ENCODE results near the gene YJEFN3. TPM values are rescaled to one million over a fixed set of nuclear protein-coding genes. Genes with fewer than 3 reads are reported as not detected.

YJEFN3 gene
- total and polyA plus RNA-seq, 4 donors = 0.75 to 60.1 (median 5.5) TPM

GRCh38 chr19:19551853-19552192, 23.1 kb downstream of the YJEFN3 start:
- H3K27me3 ChIP-seq (ENCODE audit: control insufficient read depth in 1 of 2, insufficient read depth in 2 of 2, low read length in 1 of 2) = no peaks in the 10 kb centered on the region
- intact Hi-C loops (cut with DNase I) = no loop called here
- ATAC-seq (ENCODE audit: low FRiP score) = no peak

GRCh38 chr19:19552798-19553197, 24.1 kb downstream of the YJEFN3 start:
- no peaks in the 10 kb centered on the region for H3K27me3 ChIP-seq (ENCODE audit: control insufficient read depth in 1 of 2, insufficient read depth in 2 of 2, low read length in 1 of 2)
- no peak overlapping the region for H3K27ac ChIP-seq (ENCODE audit: low read depth in 1 of 2, low read length in 2 of 2)
- no peaks in the 10 kb centered on the region for H3K4me1 ChIP-seq (ENCODE audit: control insufficient read depth in 1 of 2, insufficient read depth in 2 of 2, low read length in 2 of 2)
- intact Hi-C loops (cut with DNase I) = no loop called here
- no peak overlapping the region for H3K4me3 ChIP-seq (ENCODE audit: low read length in 2 of 2)
- no peaks in the 10 kb centered on the region for H3K36me3 ChIP-seq (ENCODE audit: control insufficient read depth in 1 of 2, insufficient read depth in 2 of 2, low read length in 1 of 2)
- DNase-seq (no peak), ATAC-seq (ENCODE audit: low FRiP score) (no peak)
- no peaks in the 10 kb centered on the region for H3K9me3 ChIP-seq (ENCODE audit: control insufficient read depth, low read length)
- WGBS, 2 donors = 56 to 63% methylated on average over 6 of the region's 6 CpGs

More at GRCh38 chr19:19551853-19552192, 23.1 kb downstream of the YJEFN3 start:
- Histone ChIP-seq H3K27ac (ENCODE audit: low read depth in 1 of 2, low read length in 2 of 2) (no peak overlapping the region), H3K36me3 (ENCODE audit: control insufficient read depth in 1 of 2, insufficient read depth in 2 of 2, low read length in 1 of 2) (no peaks in the 10 kb centered on the region), H3K4me1 (ENCODE audit: control insufficient read depth in 1 of 2, insufficient read depth in 2 of 2, low read length in 2 of 2) (no peaks in the 10 kb centered on the region), H3K4me3 (ENCODE audit: low read length in 2 of 2) (no peak overlapping the region), H3K9me3 (ENCODE audit: control insufficient read depth, low read length) (no peaks in the 10 kb centered on the region)
- WGBS, 2 donors = 78 to 79% methylated on average over 14 of the region's 14 CpGs
- DNase-seq = no peak

DNA sequence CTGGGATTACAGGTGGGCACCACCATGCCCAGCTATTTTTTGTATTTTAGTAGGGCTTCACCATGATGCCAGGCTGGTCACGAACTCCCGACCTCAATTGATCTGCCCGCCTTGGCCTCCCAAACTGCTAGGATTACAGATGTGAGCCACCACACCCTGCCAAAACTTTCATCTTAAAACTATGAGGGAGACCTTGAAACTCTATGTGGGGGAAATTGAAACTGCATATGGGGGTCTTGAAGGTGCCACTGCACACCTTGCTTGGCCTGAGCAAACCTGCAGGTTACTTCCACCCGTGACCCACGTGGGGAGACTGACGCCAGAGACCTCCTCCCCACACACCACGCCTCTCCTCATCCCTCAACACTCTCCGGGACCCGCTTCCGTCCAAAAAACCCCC, 25.0 kb downstream of the YJEFN3 start:
- ATAC-seq (ENCODE audit: low FRiP score) = no peak
- intact Hi-C loops (cut with DNase I) = no loop called here
- WGBS, 2 donors = 90 to 93% methylated on average over 10 of the region's 10 CpGs

DNA sequence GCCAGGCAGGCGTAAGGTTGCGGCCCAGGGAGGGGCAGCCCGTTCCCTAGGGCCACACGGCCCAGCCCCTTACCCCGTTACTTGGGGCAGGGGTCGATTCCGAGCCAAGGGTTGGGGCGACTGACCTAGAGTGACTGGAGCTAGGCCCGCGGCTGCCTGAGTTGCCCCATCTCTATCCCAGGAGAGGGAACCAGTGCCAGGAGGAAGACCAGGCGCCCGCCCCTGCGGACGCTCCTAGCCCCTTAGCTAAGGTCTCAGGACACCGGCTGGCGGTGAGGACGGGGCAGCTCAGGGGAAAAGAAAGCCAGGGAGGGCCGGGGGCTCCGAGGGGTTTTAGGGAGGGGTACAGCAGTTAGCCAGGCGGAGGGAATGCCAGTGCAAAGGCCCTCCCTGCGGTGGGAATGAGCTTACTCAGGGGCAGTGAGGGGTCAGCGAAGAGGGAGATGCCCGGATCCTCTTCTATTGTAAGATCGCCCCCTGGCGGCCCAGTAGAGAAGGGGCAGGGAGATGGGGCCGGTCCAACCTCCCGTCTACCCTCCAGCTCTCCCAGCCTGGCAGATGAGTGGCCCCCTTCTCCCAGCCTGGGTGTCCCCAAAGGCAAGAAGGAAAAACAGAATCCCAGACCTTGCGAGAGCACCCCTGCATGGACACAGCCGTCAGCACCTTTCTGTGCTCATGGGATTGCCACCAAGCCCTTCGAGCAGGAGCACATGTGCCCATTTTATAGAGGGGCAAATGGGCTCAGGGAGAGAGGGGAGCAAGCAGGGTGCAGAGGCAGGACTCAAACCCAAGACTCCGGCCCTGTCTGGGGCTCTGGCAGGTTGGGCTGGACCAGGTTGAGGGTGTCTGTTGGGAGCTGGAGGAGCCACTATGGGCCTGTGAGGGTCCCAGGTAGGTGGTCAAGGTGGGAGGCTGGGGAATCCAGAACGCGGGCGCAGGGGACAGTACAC, 25.6 kb downstream of the YJEFN3 start:
- intact Hi-C loops (cut with DNase I) = no loop called here
- H3K4me3 ChIP-seq (ENCODE audit: low read length in 2 of 2) = no peak overlapping the region
- no peaks in the 10 kb centered on the region for H3K36me3 ChIP-seq (ENCODE audit: control insufficient read depth in 1 of 2, insufficient read depth in 2 of 2, low read length in 1 of 2)
- no peak for ATAC-seq (ENCODE audit: low FRiP score)
- no peaks in the 10 kb centered on the region for H3K9me3 ChIP-seq (ENCODE audit: control insufficient read depth, low read length)
- DNase-seq = peak in 1 of 2 donors; percentile 82
- H3K27ac ChIP-seq (ENCODE audit: low read depth in 1 of 2, low read length in 2 of 2) = no peak overlapping the region
- WGBS, 2 donors = 68 to 77% methylated on average over 30 to 34 of the region's 34 CpGs
- no peaks in the 10 kb centered on the region for H3K4me1 ChIP-seq (ENCODE audit: control insufficient read depth in 1 of 2, insufficient read depth in 2 of 2, low read length in 2 of 2)
- H3K27me3 ChIP-seq (ENCODE audit: control insufficient read depth in 1 of 2, insufficient read depth in 2 of 2, low read length in 1 of 2) = no peaks in the 10 kb centered on the region

More for the DNA sequence above, 25.0 kb downstream of the YJEFN3 start:
- Histone ChIP-seq H3K9me3 (ENCODE audit: control insufficient read depth, low read length) (no peaks in the 10 kb centered on the region), H3K4me1 (ENCODE audit: control insufficient read depth in 1 of 2, insufficient read depth in 2 of 2, low read length in 2 of 2) (no peaks in the 10 kb centered on the region), H3K36me3 (ENCODE audit: control insufficient read depth in 1 of 2, insufficient read depth in 2 of 2, low read length in 1 of 2) (no peaks in the 10 kb centered on the region), H3K27me3 (ENCODE audit: control insufficient read depth in 1 of 2, insufficient read depth in 2 of 2, low read length in 1 of 2) (no peaks in the 10 kb centered on the region), H3K4me3 (ENCODE audit: low read length in 2 of 2) (no peak overlapping the region), H3K27ac (ENCODE audit: low read depth in 1 of 2, low read length in 2 of 2) (no peak overlapping the region)
- no peak for DNase-seq

DNA sequence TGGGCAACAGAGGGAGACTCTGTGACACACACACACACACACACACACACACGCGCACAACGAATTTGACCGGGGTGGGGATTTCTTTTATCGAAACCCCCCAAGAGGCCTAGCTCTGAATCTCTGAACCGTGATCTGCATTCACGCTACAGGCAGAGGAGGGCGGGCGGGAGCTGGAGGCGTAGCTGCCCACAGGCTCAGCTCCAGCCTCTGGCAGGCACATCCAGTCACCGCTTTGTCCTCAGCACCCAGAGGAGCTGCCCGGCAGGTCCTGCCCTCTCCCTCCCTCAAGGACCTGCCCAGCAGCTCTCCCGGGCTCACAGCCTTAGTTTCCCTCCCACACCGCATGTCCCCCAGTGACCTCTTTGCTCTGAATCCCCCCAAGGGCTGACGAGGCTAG, 29.3 kb downstream of the YJEFN3 start:
- ATAC-seq (ENCODE audit: low FRiP score) (peak; percentile 34), DNase-seq (no peak)
- no peaks in the 10 kb centered on the region for H3K9me3 ChIP-seq (ENCODE audit: control insufficient read depth, low read length)
- no peaks in the 10 kb centered on the region for H3K27me3 ChIP-seq (ENCODE audit: control insufficient read depth in 1 of 2, insufficient read depth in 2 of 2, low read length in 1 of 2)
- intact Hi-C loops (cut with DNase I) = no loop called here
- no peaks in the 10 kb centered on the region for H3K36me3 ChIP-seq (ENCODE audit: control insufficient read depth in 1 of 2, insufficient read depth in 2 of 2, low read length in 1 of 2)
- no peak overlapping the region for H3K27ac ChIP-seq (ENCODE audit: low read depth in 1 of 2, low read length in 2 of 2)
- no peak overlapping the region for H3K4me3 ChIP-seq (ENCODE audit: low read length in 2 of 2)
- 80 to 83% methylated on average over 15 of the region's 15 CpGs for WGBS, 2 donors
- H3K4me1 ChIP-seq (ENCODE audit: control insufficient read depth in 1 of 2, insufficient read depth in 2 of 2, low read length in 2 of 2) = no peaks in the 10 kb centered on the region

- Histone ChIP-seq H3K36me3 (ENCODE audit: control insufficient read depth in 1 of 2, insufficient read depth in 2 of 2, low read length in 1 of 2) (no peaks in the 10 kb centered on the region), H3K4me3 (ENCODE audit: low read length in 2 of 2) (no peak overlapping the region), H3K4me1 (ENCODE audit: control insufficient read depth in 1 of 2, insufficient read depth in 2 of 2, low read length in 2 of 2) (no peaks in the 10 kb centered on the region), H3K27me3 (ENCODE audit: control insufficient read depth in 1 of 2, insufficient read depth in 2 of 2, low read length in 1 of 2) (no peaks in the 10 kb centered on the region), H3K27ac (ENCODE audit: low read depth in 1 of 2, low read length in 2 of 2) (no peak overlapping the region), H3K9me3 (ENCODE audit: control insufficient read depth, low read length) (no peaks in the 10 kb centered on the region)
- intact Hi-C loops (cut with DNase I) = no loop called here
- DNase-seq (no peak), ATAC-seq (ENCODE audit: low FRiP score) (no peak)
- 94% methylated on average over 16 of the region's 16 CpGs for WGBS, 2 donors
Measured at GRCh38 chr19:19558636-19559035, 29.9 kb downstream of the YJEFN3 start.

- ATAC-seq (ENCODE audit: low FRiP score) (no peak), DNase-seq (no peak)
- Histone ChIP-seq H3K27ac (ENCODE audit: low read depth in 1 of 2, low read length in 2 of 2) (no peak overlapping the region), H3K36me3 (ENCODE audit: control insufficient read depth in 1 of 2, insufficient read depth in 2 of 2, low read length in 1 of 2) (no peaks in the 10 kb centered on the region), H3K9me3 (ENCODE audit: control insufficient read depth, low read length) (no peaks in the 10 kb centered on the region), H3K27me3 (ENCODE audit: control insufficient read depth in 1 of 2, insufficient read depth in 2 of 2, low read length in 1 of 2) (no peaks in the 10 kb centered on the region), H3K4me1 (ENCODE audit: control insufficient read depth in 1 of 2, insufficient read depth in 2 of 2, low read length in 2 of 2) (no peaks in the 10 kb centered on the region), H3K4me3 (ENCODE audit: low read length in 2 of 2) (no peak overlapping the region)
- WGBS, 2 donors = 74 to 84% methylated on average over 4 of the region's 4 CpGs
- intact Hi-C loops (cut with DNase I) = no loop called here
Measured at GRCh38 chr19:19559931-19560330, 31.2 kb downstream of the YJEFN3 start.

GRCh38 chr19:19561946-19562664, 33.4 kb downstream of the YJEFN3 start:
- Histone ChIP-seq H3K36me3 (ENCODE audit: control insufficient read depth in 1 of 2, insufficient read depth in 2 of 2, low read length in 1 of 2) (no peaks in the 10 kb centered on the region), H3K4me1 (ENCODE audit: control insufficient read depth in 1 of 2, insufficient read depth in 2 of 2, low read length in 2 of 2) (no peaks in the 10 kb centered on the region), H3K27me3 (ENCODE audit: control insufficient read depth in 1 of 2, insufficient read depth in 2 of 2, low read length in 1 of 2) (no peaks in the 10 kb centered on the region), H3K9me3 (ENCODE audit: control insufficient read depth, low read length) (no peaks in the 10 kb centered on the region), H3K4me3 (ENCODE audit: low read length in 2 of 2) (no peak overlapping the region), H3K27ac (ENCODE audit: low read depth in 1 of 2, low read length in 2 of 2) (no peak overlapping the region)
- ATAC-seq (ENCODE audit: low FRiP score) = no peak
- intact Hi-C loops (cut with DNase I) = no loop called here
- DNase-seq = no peak
- 87% methylated on average over 26 of the region's 26 CpGs for WGBS, 2 donors

Measured in aorta (tissue), 5 donors.